NCI-H1417 treated with DMSO at 0.1 percent for 48 hours (cell line): ENCODE results near the gene SNN.

ENCODE experiments used
- DNase-seq: peaks from one replicate; lab custom pipeline; 2025; lab: John Stamatoyannopoulos, UW

SNN gene

DNA sequence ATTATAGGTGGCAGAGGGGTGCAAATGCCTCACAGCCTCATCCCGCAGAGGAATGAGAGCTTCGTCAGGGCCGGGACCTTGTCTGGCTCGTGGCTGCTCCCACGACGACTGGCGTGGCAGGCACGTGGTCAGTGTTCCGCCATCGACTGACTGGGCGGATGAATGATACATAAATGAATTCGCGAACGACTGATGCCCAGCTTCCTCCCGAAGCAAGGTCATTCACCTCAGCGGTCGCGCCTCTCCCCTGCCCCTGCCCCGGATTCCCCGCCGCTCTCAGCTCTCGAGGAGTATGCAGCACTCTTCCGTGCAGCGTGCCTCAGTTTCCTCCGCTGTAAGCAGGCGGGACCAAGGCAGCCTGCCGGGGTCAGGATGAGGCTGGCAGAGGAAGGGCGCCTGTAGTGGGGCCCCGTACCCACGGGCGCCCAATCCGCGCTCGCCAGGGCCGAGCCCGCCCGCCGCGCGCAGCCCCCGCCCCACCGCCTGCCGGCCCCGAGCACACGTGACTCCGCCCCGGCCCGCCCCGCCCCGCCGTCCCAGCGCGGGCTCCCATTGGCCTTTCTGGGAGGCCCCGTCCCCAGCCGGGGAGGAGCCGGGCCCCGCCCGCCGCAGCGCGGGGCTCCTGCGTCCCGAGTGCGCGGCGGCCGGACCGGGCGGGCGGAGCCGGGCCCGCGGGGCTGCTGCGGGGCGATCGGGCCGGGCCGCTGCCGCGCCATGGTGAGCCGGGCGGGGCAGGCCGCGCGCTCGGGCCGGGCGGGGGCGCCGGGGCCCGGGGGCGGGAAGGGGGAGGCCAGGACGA lies at the start of gene SNN:
SNN (plus strand) TSS at position 632 of the 799 bp plus-strand sequence. CDS start 7,605 bp downstream, outside the sequence.
- no peak for DNase-seq

DNA sequence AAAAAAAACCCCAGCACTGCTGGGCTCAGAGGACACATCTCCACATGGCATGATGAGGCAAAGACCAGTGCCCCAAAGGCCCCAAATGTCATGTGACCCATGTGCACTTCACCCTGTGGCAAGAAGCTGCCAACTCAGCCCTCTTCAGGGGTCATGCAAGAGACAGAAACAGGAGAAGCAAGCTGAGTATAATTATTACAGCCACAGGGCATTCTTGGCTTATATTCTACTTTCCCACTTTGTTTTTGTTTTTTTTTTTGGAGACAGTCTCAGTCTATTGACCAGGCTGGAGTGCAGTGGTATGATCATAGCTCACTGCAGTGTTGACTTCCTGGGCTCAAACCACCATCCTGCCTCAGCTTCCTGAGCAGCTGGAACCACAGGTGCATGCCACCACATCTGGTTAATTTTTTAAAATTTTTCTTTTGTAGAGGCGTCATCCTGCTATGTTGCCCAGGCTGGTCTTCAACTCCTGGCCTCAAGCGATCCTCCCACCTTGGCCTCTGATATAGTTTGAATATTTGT lies 48.9 kb upstream of the SNN start:
- DNase-seq: no peak

DNA sequence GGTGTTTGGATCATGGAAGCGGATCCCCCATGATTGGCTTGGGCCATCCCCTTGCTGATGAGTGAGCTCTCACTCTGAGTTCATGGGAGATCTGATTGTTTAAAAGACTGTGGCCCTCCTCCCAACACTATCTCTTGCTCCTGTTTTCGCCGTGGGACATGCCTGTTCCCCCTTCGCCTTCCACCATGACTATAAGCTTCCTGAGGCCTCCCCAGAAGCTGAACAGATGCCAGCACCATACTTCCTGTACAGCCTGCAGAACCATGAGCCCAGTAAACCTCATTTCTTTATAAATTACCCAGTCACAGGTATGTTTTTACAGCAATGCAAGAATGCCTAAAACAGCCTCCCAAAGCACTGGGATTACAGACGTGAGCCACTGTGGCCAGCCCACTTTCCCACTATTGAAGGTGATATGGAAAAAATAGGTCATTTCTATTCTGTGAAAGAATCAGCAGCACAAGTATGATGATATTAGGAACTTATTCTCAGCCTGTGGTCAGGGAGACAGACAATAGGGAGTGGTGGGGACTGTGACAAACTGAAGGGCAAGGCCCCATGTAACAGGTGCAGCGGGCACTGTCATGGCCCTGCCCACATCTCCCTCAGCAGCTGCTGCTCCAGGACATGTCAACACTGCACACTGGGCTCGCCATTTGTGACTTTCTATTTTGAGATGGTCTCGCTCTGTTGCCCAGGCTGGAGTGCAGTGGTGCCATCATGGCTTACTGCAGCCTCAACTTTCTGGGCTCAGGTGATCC lies 47.8 kb upstream of the SNN start:
- no peak for DNase-seq

DNA sequence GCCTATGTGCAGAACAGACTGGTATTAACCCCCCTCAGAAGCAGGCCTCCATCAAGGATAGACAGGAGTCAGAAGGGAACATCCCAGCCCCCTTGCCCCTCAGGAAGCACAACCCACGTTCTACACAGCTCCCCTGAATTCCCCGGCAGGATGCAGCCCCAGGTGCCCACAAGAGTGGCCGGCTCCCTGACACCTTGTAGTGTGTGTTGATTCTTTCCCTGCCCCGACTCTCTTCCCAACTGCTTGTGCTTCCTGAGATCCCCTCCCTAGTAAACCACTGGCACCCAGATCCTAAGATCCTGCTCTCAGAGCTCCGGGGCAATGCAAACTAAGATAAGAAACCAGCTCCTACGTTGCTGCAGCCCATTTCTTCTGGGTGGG lies 46.7 kb upstream of the SNN start:
- no peak for DNase-seq

GRCh38 chr16:11621920-11622651 lies 46.2 kb upstream of the SNN start:
- no peak for DNase-seq

GRCh38 chr16:11624205-11624604 lies 44.0 kb upstream of the SNN start:
- no peak for DNase-seq

GRCh38 chr16:11624636-11625607 lies 43.3 kb upstream of the SNN start:
- DNase-seq: no peak

DNA sequence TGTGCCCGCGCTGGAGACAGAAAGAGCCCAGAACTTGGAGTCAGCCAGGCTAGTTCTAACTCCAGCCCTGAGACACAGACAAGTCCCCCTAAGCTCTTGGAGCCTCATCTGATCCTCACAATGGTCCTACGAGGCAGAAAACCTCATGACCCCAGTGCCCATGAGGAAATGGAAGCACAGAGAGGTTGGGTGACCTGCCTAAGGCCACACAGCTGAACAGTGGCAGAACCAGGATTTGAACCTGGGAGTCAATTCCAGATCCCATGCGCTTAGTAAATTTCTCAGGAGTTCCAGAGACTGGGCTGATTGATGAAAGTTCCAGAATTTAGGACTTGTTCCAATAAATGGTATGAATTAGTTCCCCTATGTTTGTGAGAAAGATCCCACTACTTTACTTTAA lies 42.5 kb upstream of the SNN start:
- DNase-seq: no peak

DNA sequence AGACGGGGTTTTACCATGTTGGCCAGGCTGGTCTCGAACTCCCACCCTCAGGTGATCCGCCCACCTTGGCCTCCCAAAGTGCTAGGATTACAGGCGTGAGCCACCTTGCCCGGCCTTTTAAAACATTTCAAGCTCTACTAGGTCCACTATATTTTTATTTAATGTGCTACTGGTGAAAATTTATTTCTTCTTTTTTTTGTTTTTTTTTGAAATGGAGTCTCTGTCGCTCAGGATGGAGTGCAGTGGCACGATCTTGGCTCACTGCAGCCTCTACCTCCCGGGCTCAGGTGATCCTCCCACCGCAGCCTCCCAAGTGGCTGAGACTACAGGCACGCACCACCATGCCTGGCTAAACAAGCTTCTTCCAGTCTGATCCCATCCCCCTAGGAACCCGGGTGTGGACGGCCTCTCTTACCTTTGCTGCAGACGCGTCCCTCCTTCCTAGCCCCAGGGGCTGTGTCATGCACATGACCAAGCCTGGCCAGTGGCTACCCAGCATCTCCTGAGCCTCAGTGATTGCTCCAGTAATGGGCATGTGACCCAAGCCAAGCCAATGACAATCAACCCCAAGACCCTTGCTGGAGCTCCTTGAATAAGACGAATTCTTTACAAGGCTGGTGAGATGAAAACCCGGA lies 41.5 kb upstream of the SNN start:
- no peak for DNase-seq

DNA sequence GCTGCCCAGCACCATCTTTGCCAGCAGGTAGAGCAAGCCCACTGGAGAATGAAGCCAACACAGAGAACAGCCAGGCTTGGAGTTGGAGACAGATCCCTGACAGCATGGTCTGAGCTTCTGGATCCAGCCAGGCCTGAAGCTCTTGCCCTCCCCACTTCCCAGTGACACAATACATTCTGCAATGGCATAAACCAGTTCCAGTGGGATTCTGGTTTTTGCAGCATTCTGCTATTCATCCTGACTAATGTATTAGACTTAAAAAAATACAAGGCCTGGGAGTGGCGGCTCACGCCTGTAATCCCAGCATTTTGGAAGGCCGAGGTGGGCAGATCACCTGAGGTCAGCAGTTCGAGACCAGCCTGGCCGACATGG lies 41.0 kb upstream of the SNN start:
- no peak for DNase-seq

GRCh38 chr16:11627822-11628457 lies 40.3 kb upstream of the SNN start:
- DNase-seq: no peak

- DNase-seq: no peak
Measured at GRCh38 chr16:11629071-11630030, 38.9 kb upstream of the SNN start.

DNA sequence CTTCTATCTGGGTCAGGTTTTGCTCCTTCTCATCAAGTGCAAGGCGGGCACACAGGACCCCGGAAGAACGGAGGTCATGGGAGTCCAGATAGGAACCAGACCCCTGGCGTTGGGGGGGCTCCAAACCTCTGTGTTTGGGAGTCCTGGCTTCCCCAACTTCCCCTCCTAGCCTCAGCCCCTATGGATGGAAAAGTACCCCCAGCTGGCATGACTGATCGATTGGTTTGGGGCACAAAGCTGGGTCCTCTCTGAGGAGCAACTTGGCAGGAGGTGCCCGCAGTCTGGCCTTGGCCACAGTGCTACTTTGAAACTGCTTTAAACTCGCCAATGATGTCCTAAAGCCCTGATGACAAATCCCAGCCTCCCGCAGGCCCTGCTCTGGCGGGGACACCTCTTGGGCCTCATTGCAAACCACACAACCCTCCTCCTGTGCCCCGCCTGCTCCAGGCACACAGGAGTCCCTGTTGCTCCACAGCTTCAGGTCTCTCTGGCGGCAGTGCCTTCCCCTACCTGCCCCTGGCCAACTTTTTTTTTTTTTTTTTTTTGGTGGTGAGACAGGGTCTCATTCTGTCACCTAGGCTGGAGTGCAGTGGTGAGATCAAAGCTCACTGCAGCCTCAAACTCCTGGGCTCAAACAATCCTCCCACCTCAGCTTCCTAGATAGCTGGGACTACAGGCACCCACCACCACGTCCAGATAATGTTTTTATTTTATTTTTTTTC lies 38.0 kb upstream of the SNN start:
- DNase-seq: no peak

DNA sequence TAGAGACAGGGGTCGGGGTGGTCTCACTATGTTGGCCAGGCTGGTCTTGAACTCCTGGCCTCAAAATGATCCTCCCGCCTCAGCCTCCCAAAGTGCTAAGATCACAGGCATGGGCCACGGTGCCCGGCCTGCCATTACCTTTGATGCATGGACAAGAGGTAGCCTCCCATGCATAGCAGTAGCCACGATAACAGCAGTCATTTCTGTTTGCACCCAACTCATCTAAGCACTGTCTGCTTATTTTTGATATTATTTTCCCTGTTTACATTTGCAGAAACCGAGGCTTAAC lies 37.5 kb upstream of the SNN start:
- DNase-seq: no peak

GRCh38 chr16:11631214-11631613 lies 37.0 kb upstream of the SNN start:
- DNase-seq: no peak

DNA sequence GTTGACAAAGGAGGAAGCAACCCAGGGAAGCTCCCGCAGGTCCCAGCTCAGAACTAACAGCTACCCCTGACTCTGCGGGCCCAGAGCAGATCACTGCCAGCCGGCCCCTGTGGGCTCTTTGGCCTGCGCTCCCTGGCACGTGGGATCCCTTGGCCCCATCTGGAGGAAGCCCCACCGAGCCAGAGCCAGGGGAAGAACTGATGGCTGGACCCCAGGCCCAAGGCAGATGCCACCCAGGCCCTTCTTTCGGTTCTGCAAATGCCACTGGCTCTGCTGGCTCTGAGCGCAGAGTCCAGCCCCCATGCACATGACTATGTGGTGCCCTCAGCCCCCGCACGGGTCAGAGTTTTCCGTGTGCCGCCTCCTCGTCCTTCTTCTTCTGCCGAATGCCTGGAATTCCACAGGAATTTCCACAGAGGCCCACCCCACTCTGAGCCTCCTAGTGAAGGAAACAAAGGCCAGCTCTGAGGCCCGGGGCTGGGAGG lies 35.8 kb upstream of the SNN start:
- DNase-seq: no peak

DNA sequence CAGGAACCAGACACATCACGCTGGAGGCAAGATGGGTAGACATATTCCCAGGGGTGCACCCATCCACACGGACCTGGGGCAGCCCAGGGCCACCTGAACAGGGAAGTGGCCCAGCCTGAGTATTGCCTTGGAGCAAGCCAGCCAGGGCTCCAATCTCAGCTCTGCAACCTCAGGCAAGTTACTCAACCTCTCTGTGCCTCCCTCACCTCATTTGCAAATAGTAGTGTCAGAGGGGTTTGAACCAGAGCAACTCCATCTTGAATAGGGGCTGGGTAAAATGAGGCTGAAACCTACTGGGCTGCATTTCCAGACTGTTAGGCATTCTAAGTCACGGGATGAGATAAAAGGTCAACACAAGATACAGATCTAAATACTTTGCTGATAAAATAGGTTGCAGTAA lies 35.1 kb upstream of the SNN start:
- no peak for DNase-seq

GRCh38 chr16:11634312-11634711 lies 33.9 kb upstream of the SNN start:
- no peak for DNase-seq
